ENCODE measurements around the gene PPM1K.

Gene PPM1K

DNA sequence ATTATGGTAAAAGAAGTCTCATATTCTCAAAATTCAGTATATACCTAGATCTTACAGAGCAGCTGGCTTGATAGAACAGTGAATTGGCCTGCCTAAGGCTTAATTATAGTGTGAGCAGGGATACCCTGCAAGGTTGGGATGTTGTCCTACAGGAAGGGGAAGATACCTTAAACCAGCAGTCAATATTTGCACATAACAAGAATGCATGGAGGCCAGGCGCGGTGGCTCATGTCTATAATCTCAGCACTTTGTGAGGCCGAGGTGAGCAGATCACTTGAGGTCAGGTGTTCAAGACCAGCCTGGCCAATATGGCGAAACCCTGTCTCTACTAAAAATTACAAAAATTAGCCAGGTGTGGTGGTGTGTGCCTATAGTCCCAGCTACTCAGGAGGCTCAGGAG is 67.2 kb downstream of the PPM1K start:
- DNase-seq (ENCODE audit: low spot score): no peak

DNA sequence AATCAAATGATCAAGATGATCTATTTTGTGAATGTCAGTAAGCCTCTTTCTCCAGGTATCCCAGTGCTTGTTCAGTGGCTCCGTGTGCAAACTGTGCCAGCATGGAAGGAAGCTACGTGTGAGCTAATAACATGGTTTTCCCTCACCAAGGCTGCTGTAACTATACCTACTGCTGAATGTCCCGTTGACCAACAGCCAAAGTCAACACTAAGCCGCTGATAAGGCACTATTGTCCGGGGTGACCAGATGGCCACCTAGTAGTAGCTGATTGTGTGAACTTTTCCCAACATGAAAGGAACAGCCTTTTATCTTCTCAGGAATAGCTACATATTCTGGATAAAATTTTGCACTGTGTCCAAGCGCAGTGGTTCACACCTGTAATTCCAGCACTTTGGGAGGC is 68.0 kb downstream of the PPM1K start:
- no peak for DNase-seq (ENCODE audit: low spot score)

- DNase-seq (ENCODE audit: low spot score): no peak
These were observed 69.0 kb downstream of the PPM1K start for GRCh38 chr4:88215351-88215750.

GRCh38 chr4:88212253-88212561 is 72.2 kb downstream of the PPM1K start:
- DNase-seq (ENCODE audit: low spot score): no peak

GRCh38 chr4:88211473-88212252 is 72.7 kb downstream of the PPM1K start:
- DNase-seq (ENCODE audit: low spot score): peak; percentile 55

DNA sequence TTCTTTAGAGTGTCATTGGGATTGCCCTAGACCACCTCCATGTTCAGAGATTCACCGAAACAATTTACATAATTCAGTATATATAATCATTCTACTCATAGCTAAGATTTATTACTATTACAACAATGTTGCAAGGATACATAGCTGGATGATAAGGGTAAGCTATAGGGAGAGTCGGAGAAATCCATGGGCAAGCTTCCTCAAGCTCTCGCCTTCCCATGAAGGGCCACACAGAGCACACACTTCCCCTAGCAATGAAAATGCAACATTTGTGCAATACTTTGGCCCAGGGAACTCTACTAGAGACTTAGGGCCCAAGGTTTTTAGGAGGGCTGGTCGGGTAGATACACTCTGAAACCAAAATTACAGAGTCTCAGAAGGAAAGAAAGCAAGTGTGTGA is 76.2 kb downstream of the PPM1K start:
- DNase-seq (ENCODE audit: low spot score): no peak

All from ecto neural progenitor cell (in vitro differentiated cells).